ENCODE data around the gene EHF. TPM values are rescaled to one million over a fixed set of nuclear protein-coding genes. Genes with fewer than 3 reads are reported as not detected.

The EHF gene
- total and polyA plus RNA-seq, 9 of the 15 experiments (the other 6 are each of a cell fraction or from before 2014, with no cell fraction given) = 0.04 to 0.54 (median 0.37) TPM

GRCh38 chr11:34603129-34604001 is 17.5 kb upstream of the EHF start (continued):
- no peak for TF ChIP-seq ZNF740 (CRISPR knock-in tag; IDR thresholded peaks at IDR 0.05)
- no peak for TF ChIP-seq ZNF740 (tag; IDR thresholded peaks at IDR 0.05)
- TF ChIP-seq PTBP1 (IDR thresholded peaks at IDR 0.05; ENCODE audit: low read depth, low read length) = no peak
- TF ChIP-seq MXI1 (IDR thresholded peaks at IDR 0.05; ENCODE audit: low read depth, low read length) = no peak
- peak; percentile 72 for TF ChIP-seq POLR2AphosphoS5 (IDR thresholded peaks at IDR 0.05; ENCODE audit: control insufficient read depth, insufficient read depth, low read depth, low read length)
- no peak for TF ChIP-seq ZNF512 (tag; IDR thresholded peaks at IDR 0.05)
- TF ChIP-seq ZBTB26 (CRISPR knock-in tag; IDR thresholded peaks at IDR 0.05) = no peak
- no peak for TF ChIP-seq ZBTB1 (CRISPR knock-in tag; IDR thresholded peaks at IDR 0.05; ENCODE audit: borderline replicate concordance, low read depth)
- no peak for TF ChIP-seq SIX5 (IDR thresholded peaks at IDR 0.05; ENCODE audit: borderline replicate concordance in 1 of 2, insufficient read depth in 1 of 2, low read depth in 1 of 2, low read length in 2 of 2)
- no peak for TF ChIP-seq FOXJ3 (CRISPR knock-in tag; IDR thresholded peaks at IDR 0.05)
- TF ChIP-seq NKRF (IDR thresholded peaks at IDR 0.05; ENCODE audit: borderline replicate concordance) = peak; percentile 75; the same call in 1 of the 2 replicates
- no peak for TF ChIP-seq NR3C1 (CRISPR knock-in tag; IDR thresholded peaks at IDR 0.05)
- TF ChIP-seq HDAC2 (IDR thresholded peaks at IDR 0.05) = peak; percentile 93
- TF ChIP-seq BRD9 (IDR thresholded peaks at IDR 0.05; ENCODE audit: low read depth, partially characterized antibody) = peak; percentile 65
- TF ChIP-seq ZNF766 (CRISPR knock-in tag; conservative IDR thresholded peaks at IDR 0.05) = peak; percentile 75
- no peak for TF ChIP-seq THAP7 (CRISPR knock-in tag; IDR thresholded peaks at IDR 0.05)
- TF ChIP-seq HLTF (IDR thresholded peaks at IDR 0.05) = peak; percentile 69
- no peak for TF ChIP-seq KDM5B (IDR thresholded peaks at IDR 0.05; ENCODE audit: insufficient replicate concordance, low read depth, low read length)
- peak; percentile 91 for TF ChIP-seq SMARCC2 (IDR thresholded peaks at IDR 0.05; ENCODE audit: low read depth)
- TF ChIP-seq ZNF140 (CRISPR knock-in tag; IDR thresholded peaks at IDR 0.05) = no peak
- peak; percentile 83 for TF ChIP-seq KLF16 (IDR thresholded peaks at IDR 0.05)

All from K562 (cell line).